ENCODE measurements around the gene ATOX1. TPM values are rescaled to one million over a fixed set of nuclear protein-coding genes. Genes with fewer than 3 reads are reported as not detected.
"Not testable (repeated sequence)": the region's sequence is repeated elsewhere in the genome, so short reads cannot be mapped to it uniquely, and the experiment has no call there.

Gene ATOX1, protein sequence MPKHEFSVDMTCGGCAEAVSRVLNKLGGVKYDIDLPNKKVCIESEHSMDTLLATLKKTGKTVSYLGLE
- 104 TPM for polyA plus RNA-seq (2013, experiment 1 of 2; ENCODE audit: insufficient read length)
- polyA plus RNA-seq (2013, experiment 2 of 2; ENCODE audit: insufficient read length) = 98.5 TPM

DNA sequence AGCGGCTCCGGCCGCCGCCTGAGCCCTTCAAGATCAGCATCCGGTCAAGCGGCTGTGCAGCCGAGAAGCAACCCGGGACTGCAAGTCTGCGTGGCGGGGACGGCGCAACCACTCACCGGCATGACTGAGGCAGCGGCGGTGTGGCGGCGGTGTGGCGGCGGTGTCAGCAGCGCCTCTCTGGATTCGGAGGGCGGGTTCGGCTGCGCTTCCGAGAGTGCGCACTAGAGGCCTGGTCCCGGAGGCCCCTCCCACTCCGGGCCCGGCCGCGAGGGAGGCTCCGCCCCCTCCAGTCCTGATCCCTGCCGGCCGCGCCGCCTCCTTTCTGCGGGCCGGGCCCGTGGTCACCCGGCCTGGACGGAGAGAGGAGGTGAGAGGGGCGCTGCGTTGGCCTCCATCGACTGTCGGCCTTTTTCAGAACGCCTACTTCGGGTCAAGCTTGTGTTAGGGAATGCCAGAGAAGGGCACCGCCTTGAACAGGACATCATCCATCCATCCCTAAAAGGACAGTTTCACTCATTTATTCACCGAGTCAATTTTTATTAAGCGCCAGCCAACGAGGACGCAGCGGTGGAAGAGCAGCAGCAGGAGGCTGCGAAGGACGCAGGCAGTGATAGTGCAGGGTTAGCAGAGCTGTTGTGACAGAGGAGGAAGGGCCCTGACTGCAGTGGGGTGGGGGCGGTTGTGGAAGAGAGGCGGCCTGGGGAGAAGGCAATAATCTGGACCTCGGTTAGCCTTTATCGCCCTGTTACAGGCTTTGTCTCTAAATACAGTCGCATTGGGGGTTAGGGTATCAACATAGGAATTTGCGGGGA is at the start of gene ATOX1:
TSS of gene ATOX1 (minus strand) at position 202 of the 812 bp plus-strand sequence. CDS start at position 122, 80 bp downstream.
- peak; percentile 88 for DNase-seq

DNA sequence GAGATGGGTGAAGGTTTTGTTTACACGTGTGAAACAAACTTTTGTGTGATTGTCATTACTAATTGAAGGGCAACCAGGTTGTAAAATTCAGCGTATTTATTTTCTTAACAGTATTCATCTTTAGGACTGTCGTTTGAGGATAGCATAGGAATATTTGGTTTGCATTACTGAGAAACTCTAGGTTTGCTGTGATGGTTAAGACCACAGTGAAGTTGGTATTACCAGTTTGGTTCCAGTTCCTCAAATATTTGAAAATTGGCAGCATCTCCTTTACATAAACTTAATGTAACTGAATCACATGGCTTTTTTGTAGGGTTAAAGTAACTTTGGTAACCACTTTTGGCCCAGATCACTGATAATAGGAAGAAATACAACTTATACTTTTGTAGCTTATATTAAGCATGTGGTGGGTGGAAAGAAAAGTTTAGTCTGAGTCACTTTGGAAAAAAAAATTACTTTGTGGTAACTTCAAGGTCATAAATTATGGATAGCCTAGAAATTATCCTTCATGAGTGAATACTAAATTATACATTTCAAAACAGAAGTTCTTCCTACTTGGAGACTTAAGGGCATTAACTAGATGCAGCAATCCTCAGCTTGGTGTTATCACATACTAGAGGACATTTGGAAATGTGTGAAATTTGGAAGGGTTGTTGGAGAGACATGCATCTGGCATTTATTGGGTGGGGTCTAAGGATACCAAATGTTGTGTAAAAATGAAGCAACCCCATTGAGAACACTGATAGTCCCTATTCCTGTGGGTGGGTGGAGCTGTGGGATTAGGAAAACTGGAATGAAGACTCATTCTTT is 47.2 kb upstream of the ATOX1 start:
- peak; percentile 38 for DNase-seq

DNA sequence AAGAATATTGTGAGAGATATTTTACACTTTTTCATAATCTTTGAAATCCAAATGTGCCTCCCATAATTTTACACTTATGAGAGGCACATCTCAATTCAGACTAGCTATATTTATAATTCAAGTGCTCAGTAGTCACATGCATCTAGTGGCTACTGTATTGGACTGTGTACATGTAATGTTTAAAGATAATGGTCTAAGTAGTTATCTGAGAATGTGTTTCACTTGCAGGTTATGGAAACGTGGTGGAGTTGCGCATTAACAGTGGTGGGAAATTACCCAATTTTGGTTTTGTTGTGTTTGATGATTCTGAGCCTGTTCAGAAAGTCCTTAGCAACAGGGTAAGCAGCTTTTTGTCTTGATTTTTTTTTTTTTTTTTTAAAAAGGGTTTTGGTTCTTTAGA is 42.1 kb upstream of the ATOX1 start:
- DNase-seq = no peak

DNA sequence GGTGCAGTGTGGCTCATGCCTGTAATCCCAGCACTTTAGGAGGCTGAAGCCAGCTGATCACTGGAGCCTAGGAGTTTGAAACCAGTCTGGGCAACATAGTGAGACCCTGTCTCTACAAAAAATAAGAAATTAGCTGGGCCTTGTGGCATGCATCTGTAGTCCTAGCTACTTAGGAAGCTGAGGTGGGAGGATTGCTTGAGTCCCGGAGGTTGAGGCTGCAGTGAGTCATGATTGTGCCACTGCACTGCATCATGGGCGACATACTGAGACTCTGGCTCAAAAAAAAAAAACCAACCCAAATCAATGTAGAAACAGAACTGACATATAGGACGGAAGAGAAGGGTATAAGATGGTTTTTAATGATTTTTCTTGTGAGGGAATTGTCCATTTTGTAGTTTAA is 41.0 kb upstream of the ATOX1 start:
- no peak for DNase-seq

DNA sequence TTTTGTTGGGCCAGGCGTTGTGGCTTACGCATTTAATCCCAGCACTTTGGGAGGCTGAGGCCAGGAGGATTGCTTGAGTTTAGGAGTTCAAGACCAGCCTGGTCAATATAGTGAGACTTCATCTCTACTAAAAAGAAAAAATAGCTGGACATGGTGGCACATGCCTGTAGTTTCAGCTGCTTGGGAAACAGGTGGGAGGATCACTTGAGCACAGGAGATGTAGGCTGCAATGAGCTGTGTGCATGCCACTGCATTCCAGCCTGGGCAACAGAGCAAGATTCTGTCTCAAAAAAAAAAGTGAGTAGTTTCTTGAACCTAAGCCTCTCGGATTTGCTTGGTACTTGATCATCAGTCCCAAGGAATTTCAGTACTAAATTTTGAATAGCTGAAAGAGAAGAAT is 40.2 kb upstream of the ATOX1 start:
- DNase-seq = no peak

DNA sequence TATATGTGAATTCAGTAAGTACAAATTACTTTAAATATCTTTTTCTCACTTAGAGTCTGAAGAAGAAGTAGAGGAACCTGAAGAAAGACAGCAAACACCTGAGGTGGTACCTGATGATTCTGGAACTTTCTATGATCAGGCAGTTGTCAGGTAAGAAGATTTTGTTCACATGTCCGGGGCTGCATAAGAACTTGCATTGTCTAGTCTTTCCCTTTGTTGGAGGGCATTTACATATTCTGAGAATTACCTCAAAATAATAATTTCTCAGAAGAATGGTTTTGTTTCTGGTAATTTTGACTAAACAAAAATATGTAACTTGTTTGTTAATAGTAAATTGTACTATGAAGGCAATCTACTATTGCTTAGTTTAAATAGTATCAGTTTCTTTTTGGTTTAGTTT is 37.0 kb upstream of the ATOX1 start:
- DNase-seq = no peak

DNA sequence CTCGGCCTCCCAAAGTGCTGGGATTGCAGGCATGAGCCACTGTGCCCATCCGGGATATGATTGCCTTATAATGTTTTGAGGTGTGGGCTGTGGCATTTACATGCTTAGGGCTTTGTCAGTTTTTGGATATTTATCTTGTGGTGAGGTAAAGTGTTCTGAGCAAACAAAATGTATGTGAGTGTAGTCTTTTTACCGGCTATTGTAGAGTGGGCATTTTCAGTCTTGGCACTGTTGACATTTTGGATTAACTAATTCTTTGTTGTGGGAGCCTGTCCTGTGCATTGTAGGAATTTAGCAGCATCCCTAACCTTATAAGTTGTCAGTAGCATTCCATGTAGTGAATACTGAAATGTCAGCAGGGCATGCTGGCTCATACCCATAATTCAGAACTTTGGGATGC is 34.9 kb upstream of the ATOX1 start:
- no peak for DNase-seq

DNA sequence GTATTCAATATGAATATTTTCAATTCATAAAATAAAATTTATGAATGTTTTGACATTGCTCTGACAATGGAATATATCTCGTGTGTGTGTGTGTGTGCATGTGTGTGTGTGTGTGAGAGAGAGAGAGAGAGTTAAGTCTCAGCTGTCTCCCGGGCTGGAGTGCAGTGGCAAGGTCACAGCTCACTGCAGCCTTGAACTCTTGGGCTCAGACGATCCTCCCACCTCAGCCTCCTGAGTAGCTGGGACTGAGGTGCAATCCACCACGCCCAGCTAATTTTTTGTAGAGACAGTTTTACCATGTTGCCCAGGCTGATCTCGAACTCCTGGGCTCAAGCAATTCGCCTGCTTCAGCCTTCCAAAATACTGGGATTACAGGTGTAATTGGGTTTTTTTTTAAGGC is 29.4 kb upstream of the ATOX1 start:
- DNase-seq = no peak

DNA sequence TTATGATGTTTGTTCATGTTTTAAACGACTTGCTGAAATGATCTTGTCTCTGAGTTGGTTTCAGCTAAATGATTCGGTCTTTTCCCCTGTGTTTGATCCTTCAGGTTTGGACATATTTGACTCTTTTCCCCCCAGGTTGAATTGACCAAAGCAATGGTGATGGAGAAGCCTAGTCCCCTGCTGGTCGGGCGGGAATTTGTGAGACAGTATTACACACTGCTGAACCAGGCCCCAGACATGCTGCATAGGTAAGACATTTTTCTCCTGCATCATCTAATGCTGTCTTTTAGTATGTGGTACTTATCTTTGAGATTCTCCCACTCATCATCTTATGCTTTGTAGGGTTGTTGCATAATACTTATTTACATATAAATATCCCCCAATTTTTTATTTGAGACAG is 28.0 kb upstream of the ATOX1 start:
- DNase-seq = no peak

DNA sequence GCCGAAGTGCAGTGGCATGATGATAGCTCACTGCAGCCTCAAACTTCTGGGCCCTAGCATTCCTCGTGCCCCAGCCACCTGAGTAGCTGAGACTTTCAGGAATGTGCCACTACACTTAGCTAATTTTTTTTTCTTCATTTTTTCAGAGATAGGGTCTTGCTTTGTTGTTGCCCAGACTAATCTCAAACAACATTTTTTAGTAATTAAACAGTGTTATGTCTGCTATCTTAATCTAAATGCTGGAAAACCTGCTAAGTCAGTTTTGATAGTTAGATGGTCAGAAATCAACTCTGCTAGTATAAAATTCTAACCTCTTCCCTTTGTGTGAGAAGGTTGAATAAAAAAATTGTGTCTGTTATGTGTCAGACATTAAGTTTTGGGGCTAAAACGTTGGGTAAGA is 25.7 kb upstream of the ATOX1 start:
- DNase-seq = no peak

DNA sequence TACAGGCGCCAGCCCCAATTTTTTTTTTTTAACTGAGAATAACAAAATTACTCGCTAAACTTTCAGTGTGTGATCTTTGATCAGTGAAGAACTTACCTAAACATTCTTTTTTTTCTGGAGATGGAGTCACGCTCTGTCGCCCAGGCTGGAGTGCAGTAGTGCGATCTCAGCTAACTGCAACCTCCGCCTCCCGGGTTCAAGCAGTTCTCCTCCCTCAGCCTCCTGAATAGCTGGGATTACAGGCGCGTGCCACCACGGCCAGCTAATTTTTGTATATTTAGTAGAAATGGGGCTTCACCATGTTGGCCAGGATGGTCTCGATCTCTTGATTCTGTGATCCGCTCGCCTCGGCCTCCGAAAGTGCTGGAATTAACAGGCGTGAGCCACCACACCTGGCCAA is 25.2 kb upstream of the ATOX1 start:
- not testable (repeated sequence) for DNase-seq

DNA sequence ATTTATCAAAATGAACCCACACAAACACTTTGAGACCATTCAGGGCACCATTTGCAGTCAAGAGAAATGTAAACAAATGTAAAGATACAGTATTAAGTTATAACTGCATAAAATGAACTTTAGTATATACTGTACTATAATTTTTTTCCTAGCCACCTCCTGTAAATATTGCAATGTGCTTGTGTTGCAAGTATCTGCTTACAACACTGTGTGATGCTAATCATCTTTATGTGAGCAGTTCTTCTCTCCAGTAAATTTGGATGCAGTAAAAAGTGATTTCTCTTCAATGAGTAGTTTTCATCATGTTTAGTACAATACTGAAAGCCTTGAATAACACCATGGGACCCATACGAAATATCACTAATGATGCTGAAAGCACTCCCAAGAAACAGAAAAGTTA is 22.8 kb upstream of the ATOX1 start:
- no peak for DNase-seq

DNA sequence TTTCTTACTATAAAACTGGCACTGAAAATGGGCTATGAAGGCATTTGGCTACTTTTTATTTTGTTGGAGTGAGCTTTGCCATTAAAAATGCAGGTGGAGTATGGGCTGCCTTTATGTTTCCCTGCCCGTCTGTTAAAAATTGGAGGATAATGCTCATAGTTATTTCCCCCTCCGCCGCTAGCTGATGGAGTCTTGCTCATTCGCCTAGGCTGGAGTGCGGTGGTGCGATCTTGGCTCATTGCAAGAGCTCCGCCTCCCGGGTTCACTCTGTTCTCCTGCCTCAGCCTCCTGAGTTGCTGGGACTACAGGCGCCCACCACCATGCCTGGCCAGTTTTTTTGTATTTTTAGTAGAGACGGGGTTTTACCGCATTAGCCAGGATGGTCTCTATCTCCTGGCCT is 21.9 kb upstream of the ATOX1 start:
- DNase-seq = no peak

DNA sequence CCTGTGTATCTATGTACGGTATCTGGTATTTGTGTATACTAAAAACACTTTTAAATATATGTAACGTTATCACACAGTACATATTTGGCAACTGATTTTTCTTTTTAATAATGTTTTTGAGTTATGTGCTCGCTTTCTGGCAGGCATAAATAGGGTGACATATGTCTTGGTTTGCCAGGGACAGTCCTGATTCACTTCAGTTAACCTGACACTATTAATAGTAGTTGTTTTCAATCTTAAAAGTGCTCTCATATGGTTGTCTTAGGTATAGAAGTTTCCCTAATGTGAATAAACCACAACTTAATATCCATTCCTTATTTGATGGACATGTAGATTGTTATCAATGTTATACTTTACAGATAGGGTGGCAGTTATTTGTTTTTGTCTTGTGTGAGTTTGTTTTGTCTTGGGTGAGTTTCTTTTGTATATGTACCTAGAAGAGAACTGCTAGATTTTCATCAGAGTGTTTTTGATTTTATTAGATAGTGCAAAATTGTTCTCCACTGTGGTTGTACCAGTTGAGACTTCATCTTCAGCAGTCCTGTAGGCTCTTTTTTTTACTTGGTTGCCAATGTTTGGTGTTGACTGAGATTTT is 21.2 kb upstream of the ATOX1 start:
- DNase-seq = no peak

DNA sequence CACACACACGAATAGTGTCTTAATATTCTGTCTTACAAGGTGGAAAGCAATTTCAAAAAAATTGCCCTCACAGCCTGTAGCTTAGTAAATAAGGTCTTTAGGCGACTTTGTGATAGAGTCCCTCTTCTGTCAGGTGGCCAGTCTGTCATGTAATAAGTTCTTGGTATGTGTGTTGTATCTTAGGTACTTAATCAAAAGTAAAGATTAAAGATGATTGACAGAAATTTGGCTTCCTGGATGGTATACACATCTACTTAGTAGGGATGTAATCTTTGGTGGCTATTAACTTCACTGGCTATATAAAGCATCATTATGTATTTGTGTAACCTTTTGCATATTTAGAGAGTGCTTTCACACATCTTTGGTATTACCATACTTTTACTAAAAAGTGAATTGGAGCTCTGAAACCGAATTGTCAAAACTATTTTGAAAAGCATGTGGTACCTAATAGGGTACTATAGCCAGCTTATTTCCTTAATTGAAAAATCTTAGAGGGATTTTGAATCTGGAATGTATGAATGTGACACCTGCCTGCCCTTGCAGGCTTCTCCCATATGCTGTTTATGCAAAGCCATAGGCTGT is 16.7 kb upstream of the ATOX1 start:
- no peak for DNase-seq

DNA sequence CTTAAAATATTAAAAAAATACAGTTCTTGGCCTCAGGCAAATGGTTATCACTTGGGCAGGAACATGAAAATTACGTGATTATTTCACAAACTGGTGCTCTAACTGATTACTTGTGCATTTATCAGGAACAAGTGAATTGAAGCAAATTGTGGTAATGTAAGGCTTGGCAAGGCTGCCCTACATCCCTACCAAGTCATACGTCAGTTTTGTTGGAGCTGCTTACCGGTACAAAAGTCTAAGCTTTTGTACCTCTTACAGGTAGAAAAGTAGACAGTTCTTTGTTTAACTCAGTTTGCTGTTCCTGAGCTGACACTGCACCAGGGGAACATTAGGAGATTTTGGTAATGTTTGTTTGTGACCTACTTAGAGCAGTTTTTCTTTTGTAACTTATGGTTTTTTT is 15.5 kb upstream of the ATOX1 start:
- DNase-seq = no peak

DNA sequence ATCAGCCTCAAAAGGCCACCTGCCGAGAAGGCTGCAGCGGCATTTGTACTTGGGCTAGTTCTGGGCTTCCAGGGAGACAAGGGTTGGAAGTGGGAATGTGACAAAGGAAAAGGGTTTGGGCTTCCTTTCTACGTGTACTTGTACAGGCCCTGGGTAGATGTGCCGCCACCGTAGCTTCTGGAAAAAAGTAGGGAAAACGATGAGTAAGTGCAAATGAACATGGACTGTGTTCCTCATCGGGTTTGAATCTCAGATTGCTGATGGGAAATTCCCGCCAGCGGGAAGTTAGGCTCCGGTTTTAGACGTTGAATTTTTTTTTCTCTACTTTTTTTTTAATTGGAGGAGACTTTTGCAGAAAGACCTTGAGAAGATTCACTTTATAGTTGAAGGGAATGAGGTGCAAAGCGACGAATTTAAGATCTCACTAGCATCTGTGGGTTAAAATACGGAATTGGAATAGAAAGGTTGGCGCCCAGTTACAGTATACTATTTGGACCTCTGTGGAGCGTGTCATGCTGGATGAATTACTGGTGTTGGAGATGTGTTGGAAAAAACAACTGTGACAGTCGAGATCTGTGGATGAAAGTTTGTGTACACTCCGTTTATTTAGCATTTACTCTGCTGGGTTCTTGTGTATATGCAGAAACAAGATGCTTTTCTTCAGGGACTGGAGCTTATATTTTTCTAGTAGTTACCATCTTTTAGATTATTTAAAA is 14.6 kb upstream of the ATOX1 start:
- peak; percentile 23 for DNase-seq

DNA sequence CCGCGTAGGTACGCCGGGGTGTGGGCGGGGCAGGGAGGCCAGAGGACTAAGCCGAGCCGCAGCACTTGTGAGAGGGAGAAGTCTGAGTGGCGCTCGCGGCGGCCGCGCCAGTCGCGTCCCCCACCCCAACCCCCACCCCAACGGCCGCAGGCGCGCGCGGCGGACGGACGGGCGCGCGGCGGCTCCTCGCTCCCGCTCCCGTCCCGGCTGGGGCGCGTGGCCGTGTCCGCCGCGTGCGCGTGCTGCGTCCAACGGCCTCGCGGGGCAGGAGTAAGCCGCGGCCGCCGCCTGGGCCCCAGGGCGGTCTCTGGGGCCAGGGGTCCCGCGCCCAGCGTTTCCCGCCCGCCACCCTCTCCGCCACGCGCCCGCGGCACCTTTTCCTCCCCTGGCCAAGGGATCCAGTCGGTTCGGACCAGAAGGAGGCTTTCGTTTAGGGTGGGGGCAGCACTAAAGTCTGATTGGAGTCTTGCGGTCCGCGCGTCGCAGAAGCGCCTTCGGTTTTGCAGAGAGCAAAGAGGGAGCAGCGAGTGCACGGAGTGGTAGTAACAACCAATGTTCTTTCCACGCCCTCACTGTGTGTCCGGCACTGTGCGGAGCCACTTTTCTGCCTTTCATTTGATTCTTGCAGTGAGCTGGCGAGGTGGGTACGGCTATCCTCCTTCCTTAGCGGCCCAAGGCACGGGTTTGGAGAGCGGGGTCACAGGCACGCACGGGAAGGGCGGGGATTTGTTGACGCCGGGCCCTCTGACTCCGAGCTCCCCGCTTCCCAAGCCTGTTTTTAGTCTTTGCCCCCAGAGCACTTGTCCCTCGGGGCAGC is 13.8 kb upstream of the ATOX1 start:
- DNase-seq = peak; percentile 7

DNA sequence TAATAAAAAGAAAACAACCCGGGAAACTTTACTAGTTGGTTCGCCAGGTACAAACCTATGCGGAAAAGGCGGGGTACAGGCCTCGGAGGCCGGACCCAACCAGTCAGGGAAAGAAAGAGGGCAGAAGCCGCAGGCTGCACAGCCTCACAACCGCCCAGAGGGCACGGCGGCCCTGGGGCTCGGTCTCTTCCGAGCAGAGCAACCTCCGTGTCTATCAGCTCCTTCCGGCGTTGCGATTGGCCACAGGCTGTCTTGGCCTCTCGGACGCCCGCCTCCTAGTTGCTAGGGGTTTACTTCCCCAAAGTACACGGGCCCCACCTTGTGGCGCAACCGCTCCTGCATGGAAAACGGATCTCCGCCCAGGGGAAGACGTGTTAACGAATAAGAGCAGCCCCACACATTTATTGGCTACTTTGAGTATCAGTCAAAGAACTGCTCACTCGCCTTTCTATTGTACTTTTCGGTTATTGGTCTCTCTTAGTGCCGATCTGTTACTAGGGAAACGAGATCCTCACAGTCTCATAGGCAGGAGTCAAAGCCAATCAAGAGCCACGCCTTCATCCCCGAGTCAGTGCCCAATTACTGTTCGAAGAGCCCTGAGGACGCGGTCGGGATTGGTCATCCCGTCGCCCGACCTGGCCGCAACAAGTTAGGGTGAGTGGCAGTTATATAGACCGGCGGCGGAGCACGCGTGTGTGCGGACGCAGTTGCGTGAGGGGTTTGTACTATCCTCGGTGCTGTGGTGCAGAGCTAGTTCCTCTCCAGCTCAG is 13.0 kb upstream of the ATOX1 start, which contains the start of gene G3BP1:
TSS of gene G3BP1 (plus strand) at position 696 of the 770 bp plus-strand sequence. CDS start 14,667 bp downstream, outside the sequence.
- peak; percentile 100 for DNase-seq

All from fibroblast of skin of scalp (primary cell).